Loucy (cell line): ENCODE data around the gene DNAH14.

ENCODE experiments used
- H2AFZ ChIP-seq: fragments of 200-600 bp; sonication (generic); 2 replicates; pipeline ENCODE4 v1.6.0; 2016; ENCODE audit warnings: antibody characterized with exemption, mild to moderate bottlenecking, low read length, moderate library complexity
- H3F3A ChIP-seq: fragments of 200-600 bp; 2 replicates; pipeline ENCODE4 v1.6.0; 2016; ENCODE audit warnings: antibody characterized with exemption, low read depth, mild to moderate bottlenecking
- H3K27me3 ChIP-seq: fragments of 200-600 bp; sonication (generic); 2 replicates; pipeline ENCODE4 v1.6.1; 2014; ENCODE audit warnings: low read length, mild to moderate bottlenecking; ENCODE audit not compliant: insufficient read depth, poor library complexity, severe bottlenecking
- H3K36me3 ChIP-seq: fragments of 200-600 bp; sonication (generic); 2 replicates; pipeline ENCODE4 v1.6.1; 2016; ENCODE audit warnings: low read length; ENCODE audit not compliant: insufficient read depth
- H3K4me1 ChIP-seq: fragments of 200-600 bp; sonication (generic); 2 replicates; pipeline ENCODE4 v1.5.1; 2014; ENCODE audit warnings: low read length, mild to moderate bottlenecking; ENCODE audit not compliant: insufficient read depth, poor library complexity, severe bottlenecking
- H3K4me2 ChIP-seq: fragments of 200-600 bp; sonication (generic); 2 replicates; pipeline ENCODE4 v1.6.0; 2014; ENCODE audit warnings: antibody characterized with exemption, low read length, low read depth, mild to moderate bottlenecking; ENCODE audit not compliant: poor library complexity, severe bottlenecking
- H3K4me3 ChIP-seq: fragments of 200-600 bp; sonication (generic); 2 replicates; pipeline ENCODE4 v1.5.1; 2014; ENCODE audit warnings: low read length, mild to moderate bottlenecking, mixed read lengths; ENCODE audit not compliant: poor library complexity, severe bottlenecking
- H3K79me2 ChIP-seq: fragments of 200-600 bp; sonication (generic); 2 replicates; pipeline ENCODE4 v1.6.1; 2014; ENCODE audit warnings: low read length; ENCODE audit not compliant: insufficient read depth
- H3K9ac ChIP-seq: fragments of 200-600 bp; sonication (generic); 2 replicates; pipeline ENCODE4 v1.6.0; 2014; ENCODE audit warnings: mild to moderate bottlenecking, low read depth, low read length, moderate library complexity; ENCODE audit not compliant: poor library complexity, severe bottlenecking
- H3K9me2 ChIP-seq: fragments of 200-600 bp; sonication (generic); replicated peaks from 2 replicates; pipeline ENCODE4 v1.6.1; 2016; ENCODE audit warnings: low read depth, low read length, mixed read lengths
- H3K9me3 ChIP-seq: fragments of 200-600 bp; sonication (generic); 2 replicates; pipeline ENCODE4 v1.6.1; 2014; ENCODE audit warnings: mild to moderate bottlenecking, antibody characterized with exemption, low read length, low read depth; ENCODE audit not compliant: insufficient read depth
- H4K20me1 ChIP-seq: fragments of 200-600 bp; sonication (generic); 2 replicates; pipeline ENCODE4 v1.6.0; 2014; ENCODE audit warnings: antibody characterized with exemption, low read length, mild to moderate bottlenecking; ENCODE audit not compliant: insufficient read depth, poor library complexity, severe bottlenecking
- EZH2phosphoT487 ChIP-seq: fragments of 200-600 bp; IDR thresholded peaks from 2 replicates; pipeline ENCODE4 v1.6.1; 2018; ENCODE audit warnings: antibody characterized with exemption, mild to moderate bottlenecking, moderate library complexity, borderline replicate concordance
- TF ChIP-seq, protein P1 (sequence below): fragments of 200-600 bp; sonication (generic); conservative IDR thresholded peaks from 2 replicates; pipeline ENCODE4 v1.5.1; 2014; ENCODE audit warnings: mild to moderate bottlenecking, antibody characterized with exemption, low read length

Gene DNAH14

DNA sequence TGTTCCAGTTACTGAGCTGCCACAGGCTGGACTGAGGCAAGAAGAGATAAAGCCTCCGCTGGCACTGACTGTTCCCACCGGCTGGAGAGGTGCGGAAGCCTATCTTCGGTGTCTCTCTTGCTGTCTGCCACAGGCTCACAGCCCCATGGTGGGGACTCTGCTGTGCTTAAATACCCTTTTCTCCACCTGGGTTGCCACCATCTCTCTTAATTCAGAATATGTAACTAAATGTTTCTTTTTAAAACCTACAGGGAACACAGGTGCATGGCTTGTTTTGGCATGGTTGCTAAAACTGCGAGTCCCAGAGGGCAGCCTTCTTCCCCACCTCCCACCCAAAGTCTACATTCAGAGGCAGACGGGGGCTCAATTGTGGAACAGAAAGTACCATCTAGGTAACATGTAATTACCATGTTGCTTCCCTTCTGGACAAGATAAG, 506.5 kb downstream of the DNAH14 start:
- no peaks in the 10 kb centered on the region for H3K36me3 ChIP-seq
- H3F3A ChIP-seq: no peaks in the 10 kb centered on the region
- H3K27me3 ChIP-seq: no peaks in the 10 kb centered on the region
- H3K4me3 ChIP-seq: no peak overlapping the region
- TF ChIP-seq, protein P1, sequence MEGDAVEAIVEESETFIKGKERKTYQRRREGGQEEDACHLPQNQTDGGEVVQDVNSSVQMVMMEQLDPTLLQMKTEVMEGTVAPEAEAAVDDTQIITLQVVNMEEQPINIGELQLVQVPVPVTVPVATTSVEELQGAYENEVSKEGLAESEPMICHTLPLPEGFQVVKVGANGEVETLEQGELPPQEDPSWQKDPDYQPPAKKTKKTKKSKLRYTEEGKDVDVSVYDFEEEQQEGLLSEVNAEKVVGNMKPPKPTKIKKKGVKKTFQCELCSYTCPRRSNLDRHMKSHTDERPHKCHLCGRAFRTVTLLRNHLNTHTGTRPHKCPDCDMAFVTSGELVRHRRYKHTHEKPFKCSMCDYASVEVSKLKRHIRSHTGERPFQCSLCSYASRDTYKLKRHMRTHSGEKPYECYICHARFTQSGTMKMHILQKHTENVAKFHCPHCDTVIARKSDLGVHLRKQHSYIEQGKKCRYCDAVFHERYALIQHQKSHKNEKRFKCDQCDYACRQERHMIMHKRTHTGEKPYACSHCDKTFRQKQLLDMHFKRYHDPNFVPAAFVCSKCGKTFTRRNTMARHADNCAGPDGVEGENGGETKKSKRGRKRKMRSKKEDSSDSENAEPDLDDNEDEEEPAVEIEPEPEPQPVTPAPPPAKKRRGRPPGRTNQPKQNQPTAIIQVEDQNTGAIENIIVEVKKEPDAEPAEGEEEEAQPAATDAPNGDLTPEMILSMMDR: no peak
- TF ChIP-seq EZH2phosphoT487: no peak
- H3K9ac ChIP-seq: no peak overlapping the region
- H3K79me2 ChIP-seq: no peaks in the 10 kb centered on the region
- no peaks in the 10 kb centered on the region for H3K9me3 ChIP-seq
- H3K4me2 ChIP-seq: no peak overlapping the region
- H2AFZ ChIP-seq: peak overlapping the region; percentile 50
- H3K4me1 ChIP-seq: peaks cover 5% of the 10 kb centered on the region
- H4K20me1 ChIP-seq: no peaks in the 10 kb centered on the region
- H3K9me2 ChIP-seq: no peaks in the 10 kb centered on the region

GRCh38 chr1:225437710-225438437, 508.4 kb downstream of the DNAH14 start:
- H3K4me2 ChIP-seq: no peak overlapping the region
- H4K20me1 ChIP-seq: no peaks in the 10 kb centered on the region
- no peaks in the 10 kb centered on the region for H3K36me3 ChIP-seq

GRCh38 chr1:225440380-225441221, 511.1 kb downstream of the DNAH14 start:
- H3K27me3 ChIP-seq: no peaks in the 10 kb centered on the region
- H3K9me3 ChIP-seq: no peaks in the 10 kb centered on the region
- TF ChIP-seq, protein P1: no peak
- TF ChIP-seq EZH2phosphoT487: no peak
- H3K9ac ChIP-seq: no peak overlapping the region
- no peaks in the 10 kb centered on the region for H3K9me2 ChIP-seq
- H2AFZ ChIP-seq: no peak overlapping the region
- no peak overlapping the region for H3K4me3 ChIP-seq
- no peaks in the 10 kb centered on the region for H3K36me3 ChIP-seq
- peaks cover 38% of the 10 kb centered on the region for H3K4me1 ChIP-seq
- H3K4me2 ChIP-seq: no peak overlapping the region
- no peaks in the 10 kb centered on the region for H4K20me1 ChIP-seq
- no peaks in the 10 kb centered on the region for H3K79me2 ChIP-seq
- H3F3A ChIP-seq: peaks cover 2% of the 10 kb centered on the region; the same call in 1 of the 2 replicates

More at GRCh38 chr1:225437710-225438437, 508.4 kb downstream of the DNAH14 start:
- TF ChIP-seq EZH2phosphoT487: no peak
- TF ChIP-seq, protein P1: peak; percentile 74
- Histone ChIP-seq H2AFZ (peak overlapping the region; percentile 87), H3K27me3 (no peaks in the 10 kb centered on the region), H3K9me3 (no peaks in the 10 kb centered on the region), H3K4me3 (no peak overlapping the region), H3F3A (no peaks in the 10 kb centered on the region), H3K4me1 (peaks cover 16% of the 10 kb centered on the region), H3K9me2 (no peaks in the 10 kb centered on the region), H3K9ac (no peak overlapping the region), H3K79me2 (no peaks in the 10 kb centered on the region)
